ENCODE measurements around the gene CATSPER3. TPM values are rescaled to one million over a fixed set of nuclear protein-coding genes. Genes with fewer than 3 reads are reported as not detected.
A peak's percentile ranks its signal among the peaks of the same experiment; 100 is the strongest.

CATSPER3 gene
- polyA plus RNA-seq, 2 of the 4 experiments (the other 2 are of a cell fraction), result 0.41 to 0.74 TPM

DNA sequence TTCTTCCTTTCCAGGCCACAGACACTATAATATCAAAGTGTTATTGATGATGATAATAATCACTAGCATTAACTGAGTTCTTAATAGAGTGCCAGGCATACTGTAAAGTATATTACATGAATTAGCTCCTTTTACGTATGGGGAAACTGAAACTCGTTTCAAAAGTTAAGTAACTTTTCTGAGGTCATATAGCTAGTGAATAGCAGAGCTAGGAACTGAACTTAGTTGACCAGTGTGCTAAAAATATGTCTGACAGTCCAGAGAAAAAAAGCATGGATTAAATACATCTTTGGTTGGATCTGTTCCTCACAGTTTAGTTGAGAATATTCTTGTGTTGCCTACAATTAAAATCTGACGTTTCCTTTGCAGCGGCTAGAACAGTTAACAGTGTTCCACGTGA lies 18.4 kb upstream of the CATSPER3 start:
- no peak for FAIRE-seq
- Histone ChIP-seq H3K4me1 (no peaks in the 10 kb centered on the region), H3K4me3 (no peak overlapping the region), H3K27ac (no peak overlapping the region), H3K4me2 (no peak overlapping the region), H3K9me3 (peaks cover 10% of the 10 kb centered on the region)
- ChIA-PET CTCF (interaction anchor here (1.4 kb wide), 1 partner anchor 10 kb away, joined by 3 read pairs; no protein-coding TSS in a partner anchor), POLR2A (no interaction called here)
- TF ChIP-seq, protein P1, sequence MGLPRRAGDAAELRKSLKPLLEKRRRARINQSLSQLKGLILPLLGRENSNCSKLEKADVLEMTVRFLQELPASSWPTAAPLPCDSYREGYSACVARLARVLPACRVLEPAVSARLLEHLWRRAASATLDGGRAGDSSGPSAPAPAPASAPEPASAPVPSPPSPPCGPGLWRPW (IDR thresholded peaks at IDR 0.05), result no peak
- TF ChIP-seq, protein P2, sequence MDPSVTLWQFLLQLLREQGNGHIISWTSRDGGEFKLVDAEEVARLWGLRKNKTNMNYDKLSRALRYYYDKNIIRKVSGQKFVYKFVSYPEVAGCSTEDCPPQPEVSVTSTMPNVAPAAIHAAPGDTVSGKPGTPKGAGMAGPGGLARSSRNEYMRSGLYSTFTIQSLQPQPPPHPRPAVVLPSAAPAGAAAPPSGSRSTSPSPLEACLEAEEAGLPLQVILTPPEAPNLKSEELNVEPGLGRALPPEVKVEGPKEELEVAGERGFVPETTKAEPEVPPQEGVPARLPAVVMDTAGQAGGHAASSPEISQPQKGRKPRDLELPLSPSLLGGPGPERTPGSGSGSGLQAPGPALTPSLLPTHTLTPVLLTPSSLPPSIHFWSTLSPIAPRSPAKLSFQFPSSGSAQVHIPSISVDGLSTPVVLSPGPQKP (IDR thresholded peaks at IDR 0.05; ENCODE audit: low read depth, low read length), result no peak
- no peak for DNase-seq (ENCODE audit: low read depth in 1 of 2, low spot score in 1 of 2)
- ATAC-seq, result no peak
- WGBS (ENCODE audit: missing lambda C conversion rate), result 85% methylated on average over 5 of the region's 5 CpGs

DNA sequence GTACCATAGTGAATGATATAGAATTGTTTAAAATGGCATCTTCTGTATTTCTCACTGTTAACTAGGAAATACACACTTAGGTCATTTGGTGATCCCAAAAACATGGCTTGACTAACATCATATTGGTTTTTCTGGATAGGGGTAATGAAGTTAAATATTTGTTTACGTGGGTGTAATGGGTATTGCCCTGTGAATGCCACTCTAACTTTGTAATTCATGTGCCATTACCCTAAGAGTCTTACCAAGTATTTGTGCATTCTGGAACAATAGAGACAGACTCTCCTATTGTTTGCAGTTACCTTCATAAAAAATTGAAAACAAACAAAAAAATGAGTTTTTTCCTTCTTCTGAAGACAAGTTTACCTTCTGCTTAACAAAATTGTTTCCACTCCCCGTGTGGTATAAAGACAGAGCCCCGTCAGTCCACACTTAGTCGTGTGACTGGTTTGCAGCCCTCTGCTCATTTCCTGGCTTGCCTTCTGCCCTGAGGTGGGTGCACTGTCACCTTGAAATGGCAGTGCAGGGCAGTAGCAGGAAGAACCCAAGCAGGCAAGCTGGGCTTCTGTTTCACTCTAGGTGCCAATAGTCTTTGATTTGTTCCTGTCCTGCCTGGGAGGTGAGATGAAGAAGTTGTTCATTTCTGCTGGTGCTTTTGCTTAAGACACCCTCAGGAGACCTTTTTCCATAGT lies 9.6 kb upstream of the CATSPER3 start:
- DNase-seq (ENCODE audit: low read depth in 1 of 2, low spot score in 1 of 2) (no peak), ATAC-seq (no peak), FAIRE-seq (no peak)
- WGBS (ENCODE audit: missing lambda C conversion rate), result 71% methylated on average over 4 of the region's 4 CpGs
- H3K9me3 ChIP-seq, result peaks cover 19% of the 10 kb centered on the region
- peaks cover 6% of the 10 kb centered on the region; the same call in 2 of the 3 replicates for H3K4me1 ChIP-seq
- H3K27ac ChIP-seq, result no peak overlapping the region
- ChIA-PET CTCF (interaction anchor here (1.1 kb wide), 1 partner anchor 234 kb away, joined by 3 read pairs; no protein-coding TSS in a partner anchor), POLR2A (no interaction called here)
- no peak overlapping the region for H3K4me3 ChIP-seq
- H3K4me2 ChIP-seq, result no peak overlapping the region
- TF ChIP-seq NPAS2 (CRISPR knock-in tag; IDR thresholded peaks at IDR 0.05; ENCODE audit: borderline replicate concordance) (no peak), POLR2A (IDR thresholded peaks at IDR 0.05; ENCODE audit: low read length) (no peak), ZSCAN20 (CRISPR knock-in tag; IDR thresholded peaks at IDR 0.05) (no peak)
- TF ChIP-seq, protein P3, sequence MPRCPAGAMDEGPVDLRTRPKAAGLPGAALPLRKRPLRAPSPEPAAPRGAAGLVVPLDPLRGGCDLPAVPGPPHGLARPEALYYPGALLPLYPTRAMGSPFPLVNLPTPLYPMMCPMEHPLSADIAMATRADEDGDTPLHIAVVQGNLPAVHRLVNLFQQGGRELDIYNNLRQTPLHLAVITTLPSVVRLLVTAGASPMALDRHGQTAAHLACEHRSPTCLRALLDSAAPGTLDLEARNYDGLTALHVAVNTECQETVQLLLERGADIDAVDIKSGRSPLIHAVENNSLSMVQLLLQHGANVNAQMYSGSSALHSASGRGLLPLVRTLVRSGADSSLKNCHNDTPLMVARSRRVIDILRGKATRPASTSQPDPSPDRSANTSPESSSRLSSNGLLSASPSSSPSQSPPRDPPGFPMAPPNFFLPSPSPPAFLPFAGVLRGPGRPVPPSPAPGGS (IDR thresholded peaks at IDR 0.05), result no peak

DNA sequence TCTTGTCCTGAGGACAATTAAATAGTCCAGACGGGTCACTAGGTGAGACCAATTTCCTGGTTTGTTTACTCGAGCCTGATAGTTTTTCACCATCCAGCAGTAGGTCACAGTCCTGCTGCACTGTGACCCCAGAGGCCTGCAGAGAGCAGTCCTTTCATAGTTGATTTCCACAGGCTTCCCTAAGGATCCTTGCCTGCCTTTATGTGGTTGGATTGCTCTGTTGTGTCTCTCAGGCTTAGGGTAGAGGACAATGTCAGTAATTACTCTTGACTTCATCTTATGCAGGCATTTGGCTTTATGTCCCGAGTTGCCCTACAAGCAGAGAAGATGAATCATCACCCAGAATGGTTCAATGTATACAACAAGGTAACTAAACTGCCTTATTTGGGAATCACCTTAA lies 9.0 kb upstream of the CATSPER3 start:
- FAIRE-seq, result peak; percentile 88
- no peak overlapping the region for H3K4me2 ChIP-seq
- 63% methylated on average over 3 of the region's 3 CpGs for WGBS (ENCODE audit: missing lambda C conversion rate)

DNA sequence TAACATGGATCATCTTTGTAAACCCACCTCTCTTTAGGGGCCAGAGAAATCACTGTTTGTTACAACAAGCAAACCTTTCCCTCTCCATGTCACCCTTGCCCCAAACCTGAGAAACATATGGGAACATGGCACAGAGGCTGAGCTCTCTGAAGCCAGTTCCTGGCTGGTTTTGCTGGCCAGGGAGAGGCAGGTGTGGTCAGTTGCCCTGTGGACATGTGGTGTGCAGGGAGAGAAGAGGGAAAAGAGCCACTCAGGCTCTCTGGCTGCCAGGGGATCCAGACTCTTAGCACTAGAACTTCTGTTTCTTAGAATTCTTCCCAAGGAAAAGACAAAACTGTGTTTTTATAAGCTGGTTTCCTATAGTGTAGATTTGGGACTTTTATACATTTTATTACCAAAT lies 4.6 kb upstream of the CATSPER3 start:
- H3K9me3 ChIP-seq, result no peaks in the 10 kb centered on the region
- ATAC-seq (no peak), DNase-seq (ENCODE audit: low read depth in 1 of 2, low spot score in 1 of 2) (no peak), FAIRE-seq (no peak)
- CTCF ChIA-PET, result interaction anchor here (1.0 to 1.3 kb wide), 3 partner anchors 24 to 219 kb away, joined by 3 to 4 read pairs (median 3); no protein-coding TSS in a partner anchor
- no peak overlapping the region for H3K4me3 ChIP-seq
- POLR2A ChIA-PET, result no interaction called here
- H3K4me2 ChIP-seq, result no peak overlapping the region
- no peak overlapping the region for H3K27ac ChIP-seq
- H3K4me1 ChIP-seq, result peaks cover 6% of the 10 kb centered on the region; the same call in 2 of the 3 replicates
- no peak for TF ChIP-seq NPAS2 (CRISPR knock-in tag; IDR thresholded peaks at IDR 0.05; ENCODE audit: borderline replicate concordance)
- no peak for TF ChIP-seq TFCP2L1 (CRISPR knock-in tag; IDR thresholded peaks at IDR 0.05)
- TF ChIP-seq CHD2 (IDR thresholded peaks at IDR 0.05; ENCODE audit: low read length, partially characterized antibody), result no peak
- no peak for TF ChIP-seq HOXA7 (CRISPR knock-in tag; IDR thresholded peaks at IDR 0.05)
- TF ChIP-seq FOXS1 (CRISPR knock-in tag; IDR thresholded peaks at IDR 0.05), result no peak
- no peak for TF ChIP-seq JUNB (IDR thresholded peaks at IDR 0.05)
- TF ChIP-seq HDAC2 (IDR thresholded peaks at IDR 0.05), result no peak
- TF ChIP-seq, protein P2 (IDR thresholded peaks at IDR 0.05; ENCODE audit: low read depth, low read length), result no peak
- TF ChIP-seq FOSL2 (IDR thresholded peaks at IDR 0.05), result no peak
- no peak for TF ChIP-seq FOSL2 (CRISPR knock-in tag; IDR thresholded peaks at IDR 0.05)
- TF ChIP-seq KDM5A (IDR thresholded peaks at IDR 0.05), result no peak
- TF ChIP-seq, protein P4, sequence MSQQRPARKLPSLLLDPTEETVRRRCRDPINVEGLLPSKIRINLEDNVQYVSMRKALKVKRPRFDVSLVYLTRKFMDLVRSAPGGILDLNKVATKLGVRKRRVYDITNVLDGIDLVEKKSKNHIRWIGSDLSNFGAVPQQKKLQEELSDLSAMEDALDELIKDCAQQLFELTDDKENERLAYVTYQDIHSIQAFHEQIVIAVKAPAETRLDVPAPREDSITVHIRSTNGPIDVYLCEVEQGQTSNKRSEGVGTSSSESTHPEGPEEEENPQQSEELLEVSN (IDR thresholded peaks at IDR 0.05; ENCODE audit: borderline replicate concordance, low read depth), result no peak

More for the DNA sequence above, 9.0 kb upstream of the CATSPER3 start:
- POLR2A ChIA-PET, result no interaction called here
- Histone ChIP-seq H3K4me1 (peaks cover 6% of the 10 kb centered on the region; the same call in 2 of the 3 replicates), H3K9me3 (peaks cover 13% of the 10 kb centered on the region), H3K4me3 (no peak overlapping the region), H3K27ac (no peak overlapping the region)
- CTCF ChIA-PET, result interaction anchor here (1.1 kb wide), 1 partner anchor 233 kb away, joined by 3 read pairs; no protein-coding TSS in a partner anchor
- TF ChIP-seq SMC3 (IDR thresholded peaks at IDR 0.05) (no peak), NR3C1 (IDR thresholded peaks at IDR 0.05) (no peak), ESRRA (IDR thresholded peaks at IDR 0.05; ENCODE audit: borderline replicate concordance, low read length) (no peak), RAD21 (conservative IDR thresholded peaks at IDR 0.05 in 1 of 2, IDR thresholded peaks at IDR 0.05 in 1 of 2) (no peak), POLR2A (IDR thresholded peaks at IDR 0.05; ENCODE audit: low read length) (no peak), CBX8 (IDR thresholded peaks at IDR 0.05) (no peak), POLR2AphosphoS2 (conservative IDR thresholded peaks at IDR 0.05; ENCODE audit: low read length) (no peak), FOXS1 (CRISPR knock-in tag; IDR thresholded peaks at IDR 0.05) (no peak), PHF8 (IDR thresholded peaks at IDR 0.05; ENCODE audit: borderline replicate concordance, low read depth) (no peak), FOSL2 (IDR thresholded peaks at IDR 0.05) (no peak), FOSL2 (CRISPR knock-in tag; IDR thresholded peaks at IDR 0.05) (no peak), HOXB5 (CRISPR knock-in tag; IDR thresholded peaks at IDR 0.05) (no peak), EHMT2 (IDR thresholded peaks at IDR 0.05; ENCODE audit: low read depth) (no peak), MYC (IDR thresholded peaks at IDR 0.05; ENCODE audit: borderline replicate concordance, low read length) (no peak), FOSB (CRISPR knock-in tag; IDR thresholded peaks at IDR 0.05) (no peak), EP300 (IDR thresholded peaks at IDR 0.05) (no peak), TP53 (CRISPR knock-in tag; IDR thresholded peaks at IDR 0.05) (no peak)
- TF ChIP-seq, protein P5, sequence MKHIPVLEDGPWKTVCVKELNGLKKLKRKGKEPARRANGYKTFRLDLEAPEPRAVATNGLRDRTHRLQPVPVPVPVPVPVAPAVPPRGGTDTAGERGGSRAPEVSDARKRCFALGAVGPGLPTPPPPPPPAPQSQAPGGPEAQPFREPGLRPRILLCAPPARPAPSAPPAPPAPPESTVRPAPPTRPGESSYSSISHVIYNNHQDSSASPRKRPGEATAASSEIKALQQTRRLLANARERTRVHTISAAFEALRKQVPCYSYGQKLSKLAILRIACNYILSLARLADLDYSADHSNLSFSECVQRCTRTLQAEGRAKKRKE (CRISPR knock-in tag; IDR thresholded peaks at IDR 0.05; ENCODE audit: low read depth), result no peak
- TF ChIP-seq, protein P6, sequence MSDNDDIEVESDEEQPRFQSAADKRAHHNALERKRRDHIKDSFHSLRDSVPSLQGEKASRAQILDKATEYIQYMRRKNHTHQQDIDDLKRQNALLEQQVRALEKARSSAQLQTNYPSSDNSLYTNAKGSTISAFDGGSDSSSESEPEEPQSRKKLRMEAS (IDR thresholded peaks at IDR 0.05), result no peak
- no peak for DNase-seq (ENCODE audit: low read depth in 1 of 2, low spot score in 1 of 2)
- ATAC-seq, result peak; percentile 24 to 47; a peak in 3 of 6 replicates
